ENCODE measurements around the gene HES2. TPM values are rescaled to one million over a fixed set of nuclear protein-coding genes. Genes with fewer than 3 reads are reported as not detected.

HES2 gene
- total and polyA plus RNA-seq, 2 experiments from 2014 or later: 1.6 to 2.1 TPM

DNA sequence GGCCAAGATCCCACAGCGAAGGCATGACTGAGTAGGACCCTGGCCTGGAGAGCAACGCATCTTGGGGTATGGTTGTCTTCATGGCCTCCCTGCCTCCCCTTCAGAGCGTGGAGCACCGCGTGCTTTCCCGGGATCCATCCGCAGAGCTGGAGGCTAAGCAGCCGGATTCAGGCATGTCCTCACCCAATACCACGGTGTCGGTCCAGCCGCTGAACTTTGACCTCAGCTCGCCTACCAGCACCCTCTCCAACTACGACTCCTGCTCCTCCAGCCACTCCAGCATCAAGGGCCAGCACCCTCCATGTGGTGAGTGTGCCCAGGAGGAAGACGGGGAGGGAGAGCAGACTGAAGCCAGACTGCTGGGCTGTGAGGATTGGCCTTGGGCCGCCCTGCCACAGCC is 24.7 kb upstream of the HES2 start (continued):
- TF ChIP-seq CTCF (conservative IDR thresholded peaks at IDR 0.05; ENCODE audit: low read depth in 2 of 2) (no peak), POLR2AphosphoS5 (IDR thresholded peaks at IDR 0.05; ENCODE audit: low read depth) (no peak)

DNA sequence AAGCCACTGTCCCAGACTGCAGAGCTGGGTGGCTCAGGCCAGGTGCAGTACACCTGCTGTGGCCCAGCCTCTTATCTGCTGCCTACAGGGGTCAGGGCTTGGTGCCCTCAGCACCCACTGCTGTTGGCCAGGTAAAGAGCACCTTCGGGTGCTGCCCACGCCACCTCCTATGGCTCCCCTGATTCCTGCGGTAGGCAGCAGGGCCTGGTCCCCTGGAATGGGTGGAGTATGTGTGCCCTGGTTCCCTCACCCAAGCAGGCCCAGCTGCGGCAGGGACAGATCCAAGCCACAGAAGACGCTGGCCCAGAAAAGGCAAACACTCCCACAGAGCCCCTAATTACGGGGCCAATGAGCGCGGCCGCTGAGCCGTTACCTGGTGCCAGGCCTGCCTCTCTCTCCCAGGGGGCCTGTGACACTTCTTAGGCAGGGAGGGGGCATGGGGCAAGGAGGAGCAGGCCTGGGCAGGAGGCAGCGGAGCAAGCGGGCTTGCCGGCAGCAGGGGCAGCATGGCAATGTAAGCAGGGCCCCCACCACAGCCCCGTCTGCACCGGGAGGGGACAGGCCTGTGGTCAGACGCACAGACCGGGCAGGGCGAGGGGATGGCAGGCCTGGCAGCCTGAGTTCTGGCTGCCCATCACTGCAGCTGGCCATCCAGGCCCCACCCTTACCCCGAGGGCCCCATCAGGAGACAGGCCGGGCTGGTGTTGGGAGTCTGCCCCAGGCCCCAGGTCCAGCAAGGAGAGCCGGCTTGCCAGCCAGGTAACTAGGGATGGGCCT is 23.8 kb upstream of the HES2 start:
- Mint-ChIP-seq H3K36me3 (ENCODE audit: low read depth) (no peaks in the 10 kb centered on the region), H3K4me3 (no peak overlapping the region), H3K4me1 (peaks cover 17% of the 10 kb centered on the region), H3K27me3 (ENCODE audit: insufficient read depth, low read depth, poor library complexity) (peaks cover 25% of the 10 kb centered on the region), H3K27ac (no peak overlapping the region), H3K9me3 (no peaks in the 10 kb centered on the region)
- H3K27me3 ChIP-seq (ENCODE audit: insufficient read depth): peaks cover 26% of the 10 kb centered on the region
- H3K36me3 ChIP-seq (ENCODE audit: insufficient read depth): no peaks in the 10 kb centered on the region
- H4K20me1 ChIP-seq (replicated peaks; ENCODE audit: insufficient read depth): no peaks in the 10 kb centered on the region
- no peaks in the 10 kb centered on the region for H3K9me2 ChIP-seq (ENCODE audit: insufficient read depth)
- H3K27ac ChIP-seq (ENCODE audit: low read depth): no peak overlapping the region
- no peaks in the 10 kb centered on the region for H3F3A ChIP-seq (replicated peaks; ENCODE audit: low read depth)
- ATAC-seq (no peak), DNase-seq (ENCODE audit: low spot score) (no peak)
- H3K4me1 ChIP-seq (ENCODE audit: insufficient read depth): no peaks in the 10 kb centered on the region; the same call in 1 of the 2 replicates
- no peak overlapping the region for H3K4me2 ChIP-seq
- H3K4me3 ChIP-seq: no peak overlapping the region
- H3K79me2 ChIP-seq (replicated peaks; ENCODE audit: insufficient read depth): no peaks in the 10 kb centered on the region
- no peak overlapping the region for H2AFZ ChIP-seq
- TF ChIP-seq STAT1 (IDR thresholded peaks at IDR 0.05; ENCODE audit: unreplicated experiment) (no peak), JUNB (IDR thresholded peaks at IDR 0.05; ENCODE audit: unreplicated experiment) (no peak), CTCF (conservative IDR thresholded peaks at IDR 0.05; ENCODE audit: low read depth in 2 of 2) (no peak), ZNF114 (CRISPR knock-in tag; IDR thresholded peaks at IDR 0.05) (no peak), POLR2AphosphoS5 (IDR thresholded peaks at IDR 0.05; ENCODE audit: low read depth) (no peak), EZH2 (IDR thresholded peaks at IDR 0.05; ENCODE audit: low read depth, unreplicated experiment) (no peak), ETS1 (IDR thresholded peaks at IDR 0.05) (no peak), CREB1 (CRISPR knock-in tag; IDR thresholded peaks at IDR 0.05; ENCODE audit: low read depth) (no peak), EZH2phosphoT487 (IDR thresholded peaks at IDR 0.05; ENCODE audit: unreplicated experiment) (no peak), NANOG (IDR thresholded peaks at IDR 0.05; ENCODE audit: borderline replicate concordance) (no peak)
- TF ChIP-seq, protein P1, sequence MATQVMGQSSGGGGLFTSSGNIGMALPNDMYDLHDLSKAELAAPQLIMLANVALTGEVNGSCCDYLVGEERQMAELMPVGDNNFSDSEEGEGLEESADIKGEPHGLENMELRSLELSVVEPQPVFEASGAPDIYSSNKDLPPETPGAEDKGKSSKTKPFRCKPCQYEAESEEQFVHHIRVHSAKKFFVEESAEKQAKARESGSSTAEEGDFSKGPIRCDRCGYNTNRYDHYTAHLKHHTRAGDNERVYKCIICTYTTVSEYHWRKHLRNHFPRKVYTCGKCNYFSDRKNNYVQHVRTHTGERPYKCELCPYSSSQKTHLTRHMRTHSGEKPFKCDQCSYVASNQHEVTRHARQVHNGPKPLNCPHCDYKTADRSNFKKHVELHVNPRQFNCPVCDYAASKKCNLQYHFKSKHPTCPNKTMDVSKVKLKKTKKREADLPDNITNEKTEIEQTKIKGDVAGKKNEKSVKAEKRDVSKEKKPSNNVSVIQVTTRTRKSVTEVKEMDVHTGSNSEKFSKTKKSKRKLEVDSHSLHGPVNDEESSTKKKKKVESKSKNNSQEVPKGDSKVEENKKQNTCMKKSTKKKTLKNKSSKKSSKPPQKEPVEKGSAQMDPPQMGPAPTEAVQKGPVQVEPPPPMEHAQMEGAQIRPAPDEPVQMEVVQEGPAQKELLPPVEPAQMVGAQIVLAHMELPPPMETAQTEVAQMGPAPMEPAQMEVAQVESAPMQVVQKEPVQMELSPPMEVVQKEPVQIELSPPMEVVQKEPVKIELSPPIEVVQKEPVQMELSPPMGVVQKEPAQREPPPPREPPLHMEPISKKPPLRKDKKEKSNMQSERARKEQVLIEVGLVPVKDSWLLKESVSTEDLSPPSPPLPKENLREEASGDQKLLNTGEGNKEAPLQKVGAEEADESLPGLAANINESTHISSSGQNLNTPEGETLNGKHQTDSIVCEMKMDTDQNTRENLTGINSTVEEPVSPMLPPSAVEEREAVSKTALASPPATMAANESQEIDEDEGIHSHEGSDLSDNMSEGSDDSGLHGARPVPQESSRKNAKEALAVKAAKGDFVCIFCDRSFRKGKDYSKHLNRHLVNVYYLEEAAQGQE (IDR thresholded peaks at IDR 0.05; ENCODE audit: unreplicated experiment): no peak
